NB4 (cell line): Measurements from ENCODE around the gene PIAS1.
"Not testable (repeated sequence)": the region's sequence is repeated elsewhere in the genome, so short reads cannot be mapped to it uniquely, and the experiment has no call there.

Source experiments
- DNase-seq: peaks from one replicate; pipeline ENCODE4 v3.0.0; 2010; ENCODE audit warnings: low read depth
- H3K4me3 ChIP-seq: one replicate; pipeline ENCODE4 v1.5.1; 2011; ENCODE audit warnings: mild to moderate bottlenecking, low read depth, low read length, moderate library complexity
- MYC ChIP-seq: IDR thresholded peaks from 2 replicates; pipeline ENCODE4 v1.6.1; 2011; ENCODE audit warnings: low read depth, low read length
- POLR2A ChIP-seq: IDR thresholded peaks from 2 replicates; pipeline ENCODE4 v1.6.1; 2011; ENCODE audit warnings: mild to moderate bottlenecking; ENCODE audit not compliant: insufficient read length; ENCODE audit errors: extremely low read depth
- TF ChIP-seq, protein P1 (sequence below): IDR thresholded peaks from 2 replicates; pipeline ENCODE4 v1.6.1; 2011; ENCODE audit warnings: low read depth, low read length
- TF ChIP-seq, protein P2 (sequence below): IDR thresholded peaks from one replicate; pipeline ENCODE4 v1.5.1; 2012; ENCODE audit warnings: low read depth, low read length

The PIAS1 gene

DNA sequence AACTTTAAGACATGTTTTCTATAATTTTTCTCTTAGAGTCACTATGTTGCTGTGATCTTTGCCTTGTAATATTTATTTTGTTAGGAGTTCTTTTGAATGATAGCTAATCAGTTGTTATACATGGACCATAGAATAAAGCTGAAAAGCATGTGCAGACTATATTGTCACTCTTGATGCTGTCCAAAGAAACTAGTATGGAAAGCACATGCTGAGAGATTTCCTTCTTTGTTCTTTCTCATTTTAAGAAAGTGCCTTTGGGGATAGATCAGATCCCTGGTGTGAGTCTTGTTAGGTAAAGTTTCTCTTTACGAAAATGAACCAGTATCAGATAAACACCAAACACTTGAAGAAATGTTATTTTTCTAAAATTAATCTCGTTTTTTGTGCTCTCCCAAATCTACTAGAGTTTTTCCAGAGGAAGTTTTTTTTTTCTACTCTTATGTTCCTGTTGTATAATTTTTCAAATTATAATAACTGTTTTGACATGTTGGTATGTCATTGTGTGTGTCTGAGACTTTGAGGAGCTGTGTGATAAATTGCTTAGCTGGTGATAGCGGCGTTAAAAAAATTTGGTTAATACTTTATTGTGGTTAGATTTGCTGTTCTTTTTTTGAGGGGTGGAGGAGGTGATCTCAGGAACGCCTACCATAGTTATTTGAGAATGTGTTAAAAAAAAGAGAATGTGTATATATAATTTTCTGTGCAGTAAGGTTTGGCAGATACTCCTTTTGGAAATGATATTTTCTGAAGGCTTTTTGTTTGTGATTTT lies 2.2 kb downstream of the PIAS1 start:
- H3K4me3 ChIP-seq = peak overlapping the region; percentile 92
- DNase-seq = no peak
- no peak for TF ChIP-seq POLR2A
- TF ChIP-seq, protein P1, sequence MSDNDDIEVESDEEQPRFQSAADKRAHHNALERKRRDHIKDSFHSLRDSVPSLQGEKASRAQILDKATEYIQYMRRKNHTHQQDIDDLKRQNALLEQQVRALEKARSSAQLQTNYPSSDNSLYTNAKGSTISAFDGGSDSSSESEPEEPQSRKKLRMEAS = no peak
- no peak for TF ChIP-seq MYC
- TF ChIP-seq, protein P2, sequence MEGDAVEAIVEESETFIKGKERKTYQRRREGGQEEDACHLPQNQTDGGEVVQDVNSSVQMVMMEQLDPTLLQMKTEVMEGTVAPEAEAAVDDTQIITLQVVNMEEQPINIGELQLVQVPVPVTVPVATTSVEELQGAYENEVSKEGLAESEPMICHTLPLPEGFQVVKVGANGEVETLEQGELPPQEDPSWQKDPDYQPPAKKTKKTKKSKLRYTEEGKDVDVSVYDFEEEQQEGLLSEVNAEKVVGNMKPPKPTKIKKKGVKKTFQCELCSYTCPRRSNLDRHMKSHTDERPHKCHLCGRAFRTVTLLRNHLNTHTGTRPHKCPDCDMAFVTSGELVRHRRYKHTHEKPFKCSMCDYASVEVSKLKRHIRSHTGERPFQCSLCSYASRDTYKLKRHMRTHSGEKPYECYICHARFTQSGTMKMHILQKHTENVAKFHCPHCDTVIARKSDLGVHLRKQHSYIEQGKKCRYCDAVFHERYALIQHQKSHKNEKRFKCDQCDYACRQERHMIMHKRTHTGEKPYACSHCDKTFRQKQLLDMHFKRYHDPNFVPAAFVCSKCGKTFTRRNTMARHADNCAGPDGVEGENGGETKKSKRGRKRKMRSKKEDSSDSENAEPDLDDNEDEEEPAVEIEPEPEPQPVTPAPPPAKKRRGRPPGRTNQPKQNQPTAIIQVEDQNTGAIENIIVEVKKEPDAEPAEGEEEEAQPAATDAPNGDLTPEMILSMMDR = no peak

DNA sequence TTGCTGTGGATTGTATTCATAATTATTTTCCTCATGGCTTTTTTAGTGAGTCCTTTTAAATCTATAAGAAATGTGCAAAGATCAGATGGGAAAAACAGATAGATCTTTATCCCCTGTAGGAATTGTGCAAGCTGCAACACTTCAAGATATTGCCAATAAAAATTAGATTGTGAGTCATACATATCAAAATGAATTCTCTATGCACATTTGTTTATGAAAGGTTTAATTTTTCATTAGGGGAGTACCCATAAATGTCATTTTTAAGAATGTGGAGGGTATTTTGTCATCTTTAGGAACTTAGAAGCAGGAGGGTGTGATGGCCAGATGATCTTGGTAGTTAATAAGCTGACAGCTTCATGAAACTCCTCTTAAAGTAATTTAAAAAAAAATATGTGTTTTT lies 2.9 kb downstream of the PIAS1 start:
- H3K4me3 ChIP-seq = no peak overlapping the region
- DNase-seq = no peak
- TF ChIP-seq POLR2A = no peak

DNA sequence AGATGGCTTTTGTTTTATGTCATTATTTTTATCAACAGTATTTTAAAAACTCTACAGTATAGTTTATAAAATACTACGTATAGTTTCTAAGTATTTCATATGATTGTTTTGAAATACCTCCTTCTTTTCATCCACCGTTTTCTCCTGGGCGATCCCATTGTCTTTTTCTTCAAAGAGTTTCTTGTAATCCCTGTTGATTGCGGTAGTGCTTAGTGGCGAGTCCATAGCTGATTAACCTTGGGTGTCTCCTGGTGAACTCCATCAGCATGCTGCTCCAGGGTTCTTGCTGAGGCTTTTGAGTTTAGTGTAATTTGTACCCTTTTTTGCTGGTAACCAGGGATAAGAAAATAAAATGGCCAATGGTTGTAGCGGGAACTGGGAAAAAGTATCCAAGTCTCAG lies 3.6 kb downstream of the PIAS1 start:
- no peak for DNase-seq
- no peak overlapping the region for H3K4me3 ChIP-seq
- TF ChIP-seq POLR2A = no peak
- TF ChIP-seq, protein P2 = no peak
- TF ChIP-seq, protein P1 = no peak
- no peak for TF ChIP-seq MYC

DNA sequence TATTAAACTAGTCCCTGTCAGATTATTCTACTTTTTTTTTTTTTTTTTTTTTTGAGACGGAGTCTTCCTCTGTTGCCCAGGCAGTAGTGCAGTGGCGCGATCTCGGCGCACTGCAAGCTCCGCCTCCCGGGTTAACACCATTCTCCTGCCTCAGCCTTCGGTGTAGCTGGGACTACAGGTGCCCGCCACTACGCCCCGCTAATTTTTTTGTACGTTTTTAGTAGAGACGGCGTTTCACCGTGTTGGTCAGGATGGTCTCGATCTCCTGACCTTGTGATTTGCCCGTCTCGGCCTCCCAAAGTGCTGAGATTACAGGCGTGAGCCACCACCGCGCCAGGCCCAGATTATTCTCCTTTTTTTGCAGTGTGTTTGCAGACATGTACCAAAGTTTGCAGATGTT lies 4.9 kb downstream of the PIAS1 start:
- H3K4me3 ChIP-seq, DNase-seq: not testable (repeated sequence)

DNA sequence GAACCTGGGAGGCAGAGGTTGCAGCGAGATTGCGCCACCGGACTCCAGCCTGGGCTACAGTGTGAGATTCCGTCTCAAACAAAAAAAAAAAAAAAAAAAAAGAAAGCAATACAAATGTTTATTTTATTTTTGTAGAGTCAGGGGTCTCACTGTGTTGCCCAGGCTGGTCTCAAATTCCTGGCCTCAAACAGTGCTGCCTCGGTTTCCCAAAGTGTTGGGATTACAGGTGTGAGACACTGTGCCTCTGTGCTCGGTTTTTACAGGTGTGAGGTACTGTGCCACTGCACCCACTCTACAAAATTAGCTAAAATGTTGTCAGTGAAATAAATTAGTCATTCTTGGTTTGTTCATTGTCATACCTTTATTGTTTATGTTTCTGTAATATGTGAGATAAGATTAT lies 5.5 kb downstream of the PIAS1 start:
- no peak overlapping the region for H3K4me3 ChIP-seq
- no peak for TF ChIP-seq MYC
- TF ChIP-seq, protein P1 = no peak
- TF ChIP-seq, protein P2 = no peak
- no peak for TF ChIP-seq POLR2A
- no peak for DNase-seq

DNA sequence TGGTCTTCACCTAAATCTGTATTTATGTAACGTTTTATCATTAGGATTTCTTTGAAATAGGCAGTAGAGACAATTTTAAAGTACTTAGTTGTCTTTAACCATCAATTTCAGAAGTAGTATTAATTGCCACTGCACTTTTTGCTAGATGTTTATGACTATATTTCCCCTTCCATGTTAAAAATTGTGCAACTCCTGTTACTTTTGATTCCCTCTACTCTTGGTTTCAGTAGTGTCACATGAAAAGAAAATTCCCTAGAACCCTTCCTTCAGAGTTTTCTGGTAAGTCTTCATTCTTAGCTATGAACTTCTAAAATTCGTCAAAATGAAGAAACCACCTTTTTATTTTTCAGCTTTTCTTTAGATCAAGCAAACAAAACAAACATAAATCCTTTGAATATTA lies 7.1 kb downstream of the PIAS1 start:
- TF ChIP-seq POLR2A (no peak), MYC (no peak)
- TF ChIP-seq, protein P2 = no peak
- TF ChIP-seq, protein P1 = no peak
- DNase-seq = no peak
- H3K4me3 ChIP-seq = no peak overlapping the region

DNA sequence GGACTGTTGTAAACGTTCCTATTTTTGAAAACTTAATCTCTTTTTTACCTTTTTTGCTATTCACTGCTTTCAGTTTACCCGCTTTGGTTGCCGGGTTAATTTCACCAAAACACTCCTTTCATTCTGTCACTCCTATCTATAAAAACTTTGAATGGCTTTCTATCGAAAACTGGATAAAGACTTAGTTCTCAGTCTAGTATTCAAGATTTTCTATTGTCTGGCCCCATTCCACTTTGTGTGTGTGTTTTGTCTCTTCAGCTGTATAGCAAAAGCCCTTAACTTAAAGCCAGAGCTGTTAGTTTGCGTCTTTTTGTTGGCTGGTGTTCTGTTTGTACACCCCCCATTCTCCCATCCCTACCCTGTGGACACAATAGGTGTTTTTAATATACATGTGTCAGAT lies 7.5 kb downstream of the PIAS1 start:
- TF ChIP-seq MYC = no peak
- TF ChIP-seq, protein P2 = no peak
- TF ChIP-seq POLR2A = no peak
- TF ChIP-seq, protein P1 = no peak
- no peak for DNase-seq
- no peak overlapping the region for H3K4me3 ChIP-seq
